Pons (tissue), 1 donor: ENCODE measurements around the gene MYH11.
"Not testable (repeated sequence)": the region's sequence is repeated elsewhere in the genome, so short reads cannot be mapped to it uniquely, and the experiment has no call there.

Source experiments
- DNase-seq: peaks from one replicate; pipeline ENCODE4 v3.0.0-alpha.2; 2016; ENCODE audit warnings: low spot score

MYH11 gene

DNA sequence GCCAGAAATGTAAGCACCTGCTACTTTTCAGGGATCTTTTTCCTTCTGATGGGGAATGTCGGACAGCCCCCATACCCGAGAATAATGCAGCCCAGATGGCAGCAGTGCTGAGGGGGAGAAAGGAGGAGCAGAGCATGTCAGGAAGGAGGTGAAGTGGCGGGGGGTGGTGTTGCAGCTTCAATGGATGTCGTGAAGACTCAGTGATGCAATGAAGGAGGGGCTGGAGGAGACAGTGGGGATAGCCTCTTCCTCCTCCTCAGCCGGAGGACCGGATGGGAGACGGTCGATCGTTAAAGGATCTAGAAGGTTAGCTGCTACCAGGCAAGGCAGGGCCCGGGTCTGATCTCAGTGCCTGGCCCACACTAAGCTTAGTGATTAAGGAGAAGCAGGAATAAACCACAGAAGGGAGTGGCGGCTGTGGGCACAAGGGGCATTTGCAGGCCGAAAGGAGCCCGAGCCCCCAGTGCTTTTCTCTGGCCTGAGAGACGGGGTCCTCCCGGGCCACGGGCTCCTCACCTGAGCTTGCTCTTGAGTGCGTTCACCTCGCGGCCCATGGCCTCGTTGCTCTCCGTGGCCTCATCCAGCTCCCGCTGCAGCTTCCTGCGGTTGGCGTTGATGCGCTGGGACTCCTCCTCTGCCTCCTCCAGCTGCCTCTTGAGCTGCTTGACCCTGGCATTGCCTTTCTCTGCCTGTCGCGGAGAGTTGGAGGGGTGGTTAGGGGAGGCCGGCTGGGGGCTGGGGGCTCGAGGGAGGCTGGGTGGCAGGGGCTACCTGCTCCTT, 142.2 kb downstream of the MYH11 start:
- DNase-seq: no peak

DNA sequence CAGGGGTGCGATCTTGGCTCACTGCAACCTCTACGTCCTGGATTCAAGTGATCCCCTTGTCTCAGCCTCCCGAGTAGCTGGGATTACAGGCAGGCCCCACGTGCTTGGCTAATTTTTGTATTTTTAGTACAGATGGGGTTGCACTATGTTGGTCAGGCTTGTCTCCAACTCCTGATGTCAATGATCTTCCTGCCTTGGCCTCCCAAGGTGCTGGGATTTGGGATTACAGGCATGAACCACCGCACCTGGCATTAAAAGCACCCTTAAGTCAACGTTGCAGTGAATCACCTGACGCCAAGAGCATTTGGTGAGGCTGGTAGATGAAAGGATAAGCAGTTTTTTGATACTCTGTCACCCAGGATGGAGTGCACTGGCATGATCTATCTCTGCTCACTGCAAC, 147.8 kb downstream of the MYH11 start:
- DNase-seq: no peak

DNA sequence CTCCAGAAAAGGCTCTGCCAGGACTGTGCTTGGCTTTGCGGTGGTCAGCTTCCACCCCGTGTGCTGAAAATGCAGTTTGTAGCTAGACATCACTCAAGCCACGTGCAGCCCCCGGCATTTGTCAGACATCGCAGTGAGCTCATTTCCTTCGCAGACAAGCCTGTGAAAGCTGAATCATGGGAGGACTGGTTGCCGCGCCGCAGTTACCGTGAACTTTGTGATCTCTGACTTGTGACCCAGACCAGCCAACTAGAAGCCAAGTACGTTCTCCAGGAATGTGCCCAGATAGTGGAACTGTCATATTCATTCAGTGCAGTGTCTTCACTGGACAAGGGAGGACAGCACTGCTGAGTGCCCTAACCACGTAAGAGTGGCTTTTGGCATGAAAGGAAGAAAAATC, 148.7 kb downstream of the MYH11 start:
- no peak for DNase-seq

DNA sequence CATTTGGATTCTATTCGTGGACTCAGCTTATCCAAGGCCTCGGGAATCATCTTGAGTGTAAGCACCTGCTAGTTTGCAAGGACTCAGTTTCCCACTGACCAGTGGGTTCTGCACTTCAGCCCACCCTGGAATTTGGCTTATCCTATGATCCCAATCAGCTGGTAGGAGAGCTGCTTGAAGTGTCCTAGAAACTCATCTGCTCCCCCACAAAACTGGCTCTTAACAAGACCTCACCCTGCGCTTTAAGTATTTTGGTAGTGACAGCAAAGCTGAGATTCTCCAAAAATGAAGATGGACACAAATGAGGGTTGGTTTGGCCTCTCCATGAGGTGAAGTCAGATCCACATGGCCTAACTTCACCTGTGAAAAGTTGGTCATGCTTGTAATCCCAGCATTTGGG, 149.5 kb downstream of the MYH11 start:
- no peak for DNase-seq

DNA sequence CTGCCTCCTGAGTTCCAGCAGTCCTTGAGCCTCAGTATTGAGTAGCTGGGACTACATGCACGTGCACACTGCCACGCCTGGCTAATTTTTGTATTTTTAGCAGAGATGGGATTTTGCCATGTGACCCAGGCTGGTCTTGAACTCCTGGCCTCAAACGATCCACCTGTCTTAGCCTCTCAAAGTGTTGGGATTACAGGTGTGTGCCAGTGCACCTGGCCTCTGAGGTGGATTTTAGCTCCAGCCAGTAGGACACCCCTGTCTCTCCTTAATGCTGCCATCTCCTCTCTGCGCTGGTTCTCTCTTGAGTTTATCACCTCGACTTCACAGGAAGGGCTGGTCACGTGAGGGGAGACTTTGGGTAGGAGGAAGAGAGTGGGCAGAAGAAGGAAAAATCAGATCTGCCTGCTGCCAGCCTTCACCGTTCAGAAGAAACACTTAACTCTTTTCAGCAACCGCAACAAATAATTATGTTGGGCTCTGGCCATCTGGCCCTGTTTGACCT, 151.7 kb downstream of the MYH11 start:
- DNase-seq: no peak

DNA sequence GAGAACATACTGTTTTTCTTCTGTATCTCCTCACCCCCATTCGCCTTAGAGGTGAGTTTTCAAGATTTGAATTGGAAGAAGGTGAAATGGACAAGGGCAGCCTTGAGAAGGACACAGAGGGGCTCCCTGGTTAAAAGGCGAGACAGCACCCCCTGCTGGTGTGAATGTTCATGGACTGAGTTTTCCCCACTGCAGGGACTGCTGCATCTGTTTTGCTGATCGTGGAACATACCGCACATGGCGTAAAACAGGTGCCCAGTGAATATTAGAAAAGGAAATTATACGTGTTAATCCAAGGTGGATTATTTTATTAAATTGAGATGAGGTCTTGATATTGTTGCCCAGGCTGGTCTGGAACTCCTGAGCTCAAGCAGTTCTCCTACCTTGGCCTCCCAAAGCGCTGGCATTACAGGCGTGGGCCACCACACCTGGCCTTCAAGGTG, 152.3 kb downstream of the MYH11 start:
- DNase-seq: peak; percentile 87

DNA sequence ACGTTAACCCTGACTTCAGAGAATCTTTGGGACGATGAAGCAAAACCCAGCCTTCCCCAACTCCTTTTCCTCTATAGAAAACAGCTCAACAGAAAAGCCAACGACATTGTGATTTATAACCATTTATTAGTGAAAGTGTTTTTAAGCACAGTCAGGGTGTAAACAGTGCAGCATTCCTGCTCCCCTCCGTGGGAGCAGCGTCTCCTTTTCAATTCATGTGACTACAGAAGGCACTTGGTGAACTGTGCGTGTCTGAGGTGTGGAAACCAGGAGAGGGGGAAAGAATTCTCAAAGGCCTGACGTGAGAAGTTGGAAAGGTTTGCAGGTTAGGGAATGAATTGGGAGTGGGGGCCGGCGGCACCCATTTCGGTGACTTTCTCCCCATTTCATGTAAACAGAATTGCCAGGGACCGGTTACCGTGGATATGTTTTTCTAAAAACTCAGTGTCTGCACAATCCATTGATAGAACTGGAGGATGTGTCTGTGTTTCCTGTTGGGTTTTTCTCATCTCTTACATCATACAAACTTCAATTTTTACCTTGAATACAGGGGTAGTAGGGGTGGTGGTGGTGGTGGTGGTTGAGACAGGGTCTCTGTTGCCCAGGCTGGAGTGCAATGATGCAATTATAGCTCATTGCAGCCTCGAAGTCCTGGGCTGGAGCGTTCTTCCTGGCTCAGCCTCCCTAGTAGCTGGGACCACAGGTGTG, 153.6 kb downstream of the MYH11 start:
- DNase-seq: no peak

DNA sequence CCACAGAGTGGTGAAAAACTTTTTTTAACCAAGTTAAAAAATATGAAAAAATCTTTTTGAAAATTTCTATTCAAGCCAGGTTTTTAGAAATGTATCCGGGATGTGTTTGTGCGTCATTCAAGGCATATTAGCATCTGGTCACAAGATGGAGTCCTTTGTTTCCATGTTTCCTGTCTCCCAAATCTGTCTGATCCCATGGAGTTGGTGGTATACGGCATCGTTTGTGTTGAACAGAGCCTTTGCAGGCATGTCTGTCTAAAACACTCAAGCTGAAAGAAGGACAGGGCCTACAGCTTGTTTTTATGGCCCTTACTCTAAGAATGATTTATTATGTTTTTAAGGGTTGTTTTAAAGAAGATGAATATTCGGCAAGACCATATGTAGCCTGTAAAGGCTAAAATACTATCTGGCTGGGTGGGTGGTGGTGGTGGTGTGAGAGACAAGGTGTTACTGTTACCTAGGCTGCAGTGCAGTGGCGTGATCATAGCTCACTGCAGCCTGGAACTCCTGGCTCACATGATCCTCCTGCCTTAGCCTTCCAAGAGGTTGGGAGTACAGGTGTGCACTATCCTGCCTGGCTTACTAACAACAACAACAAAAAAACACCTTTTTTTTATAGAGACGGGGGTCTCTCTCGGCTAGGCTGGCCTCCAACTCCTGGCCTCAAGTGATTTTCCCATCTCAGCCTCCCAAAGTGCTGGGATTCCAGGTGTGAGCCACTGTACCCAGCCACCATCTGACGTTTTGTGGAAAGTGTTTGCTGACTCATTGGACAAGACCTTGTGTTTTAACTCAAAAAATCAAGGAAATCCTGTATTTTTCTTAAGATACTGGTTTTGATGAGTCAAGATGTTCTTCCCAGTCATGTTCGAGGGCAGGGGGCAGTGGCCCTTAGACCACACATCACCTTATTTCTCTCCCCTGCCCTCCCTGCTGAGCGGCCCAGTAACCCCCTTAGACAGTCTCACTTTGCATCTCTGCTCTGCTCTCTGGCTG, 154.6 kb downstream of the MYH11 start:
- no peak for DNase-seq

DNA sequence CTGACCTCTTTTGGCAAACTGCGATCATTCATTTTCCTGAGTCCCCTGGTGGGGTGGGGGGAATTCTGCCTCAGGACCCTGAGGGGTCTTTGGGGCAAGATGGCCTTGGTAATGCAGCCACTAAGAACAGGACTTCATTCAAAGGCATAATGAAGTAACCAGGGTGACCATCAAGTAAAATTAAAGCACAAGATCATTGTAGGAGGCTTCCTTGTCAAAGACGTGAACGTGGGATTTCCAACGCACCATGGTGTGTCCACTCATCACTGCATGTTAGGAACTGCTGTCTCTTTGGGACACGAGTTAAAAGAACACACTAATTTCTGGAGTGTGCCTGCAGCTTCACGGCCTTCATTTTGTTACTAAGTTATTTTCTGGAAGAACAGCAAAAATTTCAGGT, 155.5 kb downstream of the MYH11 start:
- DNase-seq: no peak

DNA sequence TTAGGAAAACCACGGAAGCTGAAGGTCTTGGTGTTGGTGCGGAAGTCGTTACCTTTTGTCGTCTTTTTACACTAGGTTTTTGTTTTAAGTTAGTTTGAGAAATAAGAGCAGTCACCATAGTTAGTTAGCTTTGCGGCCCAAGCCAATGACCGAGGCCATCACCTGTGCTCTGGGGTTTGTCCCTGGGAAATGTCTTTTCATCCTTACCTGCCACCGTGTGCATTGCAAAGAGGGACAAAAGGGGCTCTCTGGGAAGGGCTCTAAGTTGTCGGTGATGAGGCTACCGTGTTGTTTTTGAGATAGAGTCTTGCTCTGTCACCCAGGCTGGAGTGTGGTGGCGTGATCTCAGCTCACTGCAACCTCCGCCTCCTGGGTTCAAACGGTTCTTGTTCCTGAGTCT, 157.0 kb downstream of the MYH11 start:
- DNase-seq: no peak

DNA sequence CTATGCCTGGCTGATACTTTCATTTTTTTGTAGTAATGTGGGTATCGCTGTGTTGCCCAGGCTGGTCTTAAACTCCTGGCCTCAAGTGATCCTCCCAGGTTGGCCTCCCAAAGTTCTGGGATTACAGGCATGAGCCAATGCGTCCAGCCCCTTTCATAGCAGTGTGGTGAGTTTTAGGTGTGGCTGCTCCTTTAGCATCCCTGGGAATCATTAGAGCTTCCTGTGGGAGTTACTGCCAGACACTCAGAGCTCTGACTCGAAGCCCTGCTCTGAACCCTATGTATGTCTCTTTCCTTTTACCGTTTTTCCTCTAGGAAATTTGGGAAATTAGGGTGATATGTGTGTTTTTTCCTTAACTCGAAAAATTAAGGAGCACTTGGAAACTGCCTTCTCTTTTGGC, 162.3 kb downstream of the MYH11 start:
- DNase-seq: no peak

DNA sequence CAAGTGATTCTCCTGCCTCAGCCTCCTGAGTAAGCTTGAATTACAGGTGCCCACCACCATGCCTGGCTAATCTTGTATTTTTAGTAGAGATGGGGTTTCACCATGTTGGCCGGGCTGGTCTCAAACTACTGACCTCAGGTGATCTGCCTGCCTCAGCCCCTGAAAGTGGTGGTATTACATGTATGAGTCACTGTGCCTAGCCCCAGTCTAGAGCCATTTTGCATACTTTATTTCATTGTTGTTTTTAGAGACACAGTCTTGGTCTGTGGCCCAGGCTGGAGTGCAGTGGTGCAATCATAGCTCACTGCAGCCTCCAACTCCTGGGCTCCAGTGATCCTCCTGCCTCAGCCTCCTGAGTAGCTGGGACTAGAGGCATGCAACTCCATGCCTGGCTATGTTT, 164.3 kb downstream of the MYH11 start:
- not testable (repeated sequence) for DNase-seq

DNA sequence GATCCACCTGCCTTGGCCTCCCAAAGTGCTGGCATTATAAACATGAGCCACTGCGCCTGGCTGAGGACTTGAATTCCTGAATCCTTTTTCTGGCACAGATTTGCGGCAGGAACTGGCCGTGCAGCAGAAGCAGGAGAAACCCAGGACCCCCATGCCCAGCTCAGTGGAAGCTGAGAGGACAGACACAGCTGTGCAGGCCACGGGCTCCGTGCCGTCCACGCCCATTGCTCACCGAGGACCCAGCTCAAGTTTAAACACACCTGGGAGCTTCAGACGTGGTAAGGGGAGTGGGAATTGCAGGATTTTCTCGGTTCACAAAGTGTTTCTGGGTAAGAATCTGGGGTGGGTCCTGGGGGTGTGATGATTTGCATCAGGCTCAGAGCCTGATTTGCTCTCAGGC, 165.8 kb downstream of the MYH11 start:
- no peak for DNase-seq

DNA sequence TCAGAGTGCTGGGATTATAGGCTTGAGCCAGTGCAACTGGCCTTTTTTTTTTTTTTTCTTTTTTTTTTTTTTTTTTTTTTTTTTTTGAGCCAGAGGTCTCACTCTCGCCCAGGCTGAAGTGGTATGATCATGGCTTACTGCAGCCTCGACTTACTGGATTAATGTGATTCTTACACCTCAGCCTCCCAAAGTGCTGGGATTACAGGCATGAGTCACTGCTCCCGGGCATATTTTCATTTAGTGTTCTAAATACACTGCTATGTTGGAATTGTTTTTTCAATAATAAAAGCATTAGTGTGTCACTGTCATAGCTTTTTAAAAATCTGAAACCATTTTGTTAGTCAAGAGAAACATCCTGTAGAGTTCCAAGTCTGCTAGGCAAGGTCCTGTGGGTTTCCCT, 166.5 kb downstream of the MYH11 start:
- no peak for DNase-seq

DNA sequence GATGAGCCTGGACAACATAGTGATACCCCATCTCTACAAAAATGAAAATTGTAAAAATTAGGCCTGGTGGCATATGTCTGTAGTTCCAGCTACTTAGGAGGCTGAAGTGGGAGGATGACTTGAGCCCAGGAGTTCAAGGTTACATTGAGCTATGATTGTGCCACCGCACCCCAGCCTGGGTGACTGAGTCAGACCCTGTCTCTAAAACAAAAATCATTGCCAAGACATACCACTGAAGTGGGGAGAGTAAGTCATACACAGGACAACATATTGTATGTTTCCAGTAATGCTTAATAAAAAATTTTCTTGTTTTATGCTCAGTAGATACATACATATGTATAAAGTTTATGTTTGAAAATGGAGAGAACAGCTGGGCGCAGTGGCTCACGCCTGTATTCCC, 167.5 kb downstream of the MYH11 start:
- DNase-seq: no peak

DNA sequence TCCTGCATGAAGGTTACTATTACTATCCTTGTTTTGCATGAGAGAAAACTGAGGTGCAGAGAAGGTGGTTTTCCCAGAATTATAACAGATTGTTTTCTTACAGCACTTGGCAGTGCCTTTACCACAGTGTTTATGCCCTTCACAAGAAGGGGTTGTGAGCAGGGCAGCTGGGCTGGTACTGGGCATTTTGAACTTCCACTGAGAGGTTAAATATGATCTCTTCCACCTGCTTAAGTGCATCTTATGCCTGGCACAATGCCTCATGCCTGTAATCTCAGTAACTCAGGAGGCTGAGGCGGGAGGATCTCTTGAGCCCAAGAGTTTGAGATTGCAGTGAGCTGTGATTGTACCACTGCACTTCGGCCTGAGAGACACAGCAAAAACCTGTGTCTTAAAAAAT, 170.5 kb downstream of the MYH11 start:
- no peak for DNase-seq

DNA sequence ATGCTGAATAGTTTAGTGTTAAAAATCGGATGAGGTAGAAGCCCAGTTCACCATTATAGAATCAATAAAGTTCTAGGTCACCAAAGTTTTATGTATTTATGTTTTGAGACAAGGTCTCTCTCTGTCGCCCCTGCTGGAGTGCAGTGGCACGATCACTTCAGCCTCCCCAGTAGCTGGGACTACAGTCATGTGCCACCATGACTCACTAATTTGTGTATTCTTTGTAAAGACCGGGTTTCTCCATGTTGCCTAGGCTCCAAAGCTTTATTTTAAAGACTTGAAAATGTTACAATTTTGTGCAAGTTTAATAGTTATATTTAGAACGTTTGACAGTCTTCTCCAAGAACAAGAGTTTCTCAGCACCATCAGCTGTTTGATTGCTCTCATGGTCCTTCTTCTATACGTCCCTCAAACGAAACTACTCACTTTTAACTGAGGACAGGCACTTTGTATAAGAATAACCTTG, 174.7 kb downstream of the MYH11 start:
- peak; percentile 78 for DNase-seq

DNA sequence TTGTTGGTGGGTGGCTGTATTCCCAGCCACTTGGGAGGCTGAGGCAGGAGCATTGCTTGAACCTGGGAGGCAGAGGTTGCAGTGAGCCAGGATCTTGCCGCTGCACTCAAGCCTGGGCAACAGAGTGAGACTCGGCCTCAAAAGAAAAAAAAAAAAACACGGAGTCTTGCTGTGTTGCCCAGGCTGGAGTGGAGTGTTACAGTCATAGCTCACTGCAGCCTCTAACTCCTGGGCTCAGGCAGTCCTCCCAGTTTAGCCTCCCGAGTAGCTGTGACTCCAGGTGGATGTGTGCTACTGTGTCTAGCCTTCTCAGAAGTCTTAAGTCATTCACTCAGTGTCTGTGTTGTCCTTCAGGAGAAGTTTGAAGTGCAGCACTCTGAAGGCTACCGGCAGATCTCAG, 179.4 kb downstream of the MYH11 start:
- DNase-seq: no peak

DNA sequence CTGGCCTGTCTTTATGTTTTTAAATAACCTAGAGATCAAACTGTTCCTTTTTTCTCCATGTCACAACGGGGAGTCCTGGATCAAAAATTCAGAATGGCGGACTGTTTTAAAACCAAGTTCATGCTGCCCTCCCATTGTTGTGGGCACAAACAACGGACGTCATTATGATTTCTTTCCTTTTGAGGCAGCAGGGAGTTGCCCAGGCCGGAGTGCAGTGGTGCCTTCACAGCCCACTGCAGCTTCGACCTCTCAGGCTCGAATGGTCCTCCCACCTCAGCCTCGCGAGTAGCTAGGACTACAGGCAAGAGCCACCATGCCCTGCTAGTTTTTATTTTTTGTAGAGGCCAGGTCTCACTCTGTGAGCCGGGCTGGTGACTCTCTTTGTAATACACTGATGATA, 180.3 kb downstream of the MYH11 start:
- no peak for DNase-seq

DNA sequence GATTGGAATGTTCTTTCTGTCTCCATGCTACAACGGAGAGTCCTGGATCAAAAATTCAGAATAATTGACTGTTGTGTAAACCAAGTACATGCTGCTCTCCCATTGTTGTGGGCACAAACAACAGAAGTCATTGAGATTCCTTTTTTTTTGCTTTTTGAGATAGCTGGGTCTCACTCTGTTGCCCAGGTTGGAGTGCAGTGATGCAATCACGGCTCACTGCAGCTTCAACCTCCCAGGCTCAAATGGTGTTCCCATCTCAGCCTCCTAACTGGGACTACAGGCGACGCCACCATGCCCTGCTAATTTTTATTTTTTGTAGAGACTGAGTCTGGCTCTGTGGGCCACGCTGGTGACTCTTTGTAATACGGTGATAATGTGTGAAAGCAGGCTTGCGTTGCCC, 182.3 kb downstream of the MYH11 start:
- DNase-seq: peak; percentile 74

DNA sequence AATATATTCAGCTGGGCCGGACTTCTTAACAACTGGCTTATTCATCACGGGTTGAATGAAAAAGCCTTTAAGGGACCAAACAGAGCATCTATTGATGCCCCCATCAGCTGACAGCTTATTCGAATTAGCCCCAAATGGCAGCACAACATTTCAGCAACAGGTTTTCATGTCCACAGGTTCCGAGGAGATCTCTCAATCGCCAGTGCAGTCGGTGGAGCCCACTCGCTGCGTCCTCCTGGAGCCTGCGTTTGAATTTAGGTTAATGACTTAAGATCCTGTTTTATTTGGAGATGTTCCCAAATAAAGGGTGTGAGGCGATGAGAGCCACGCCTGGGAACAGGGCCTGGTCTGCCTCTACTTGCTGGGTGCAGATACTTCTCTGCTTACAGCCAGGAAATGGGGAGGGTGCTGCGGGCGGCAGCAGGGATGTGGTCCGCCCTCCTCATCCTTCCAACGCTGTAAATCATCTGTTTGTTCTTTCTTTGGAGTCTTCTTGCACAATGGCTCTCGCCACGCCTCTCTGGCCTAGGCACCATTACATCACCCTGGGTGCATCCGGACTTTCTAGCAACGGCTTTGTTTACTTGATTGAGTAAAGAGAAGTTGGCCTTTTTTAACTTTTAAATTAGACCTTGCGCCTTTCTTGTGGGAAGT, 184.2 kb downstream of the MYH11 start:
- DNase-seq: peak; percentile 99

DNA sequence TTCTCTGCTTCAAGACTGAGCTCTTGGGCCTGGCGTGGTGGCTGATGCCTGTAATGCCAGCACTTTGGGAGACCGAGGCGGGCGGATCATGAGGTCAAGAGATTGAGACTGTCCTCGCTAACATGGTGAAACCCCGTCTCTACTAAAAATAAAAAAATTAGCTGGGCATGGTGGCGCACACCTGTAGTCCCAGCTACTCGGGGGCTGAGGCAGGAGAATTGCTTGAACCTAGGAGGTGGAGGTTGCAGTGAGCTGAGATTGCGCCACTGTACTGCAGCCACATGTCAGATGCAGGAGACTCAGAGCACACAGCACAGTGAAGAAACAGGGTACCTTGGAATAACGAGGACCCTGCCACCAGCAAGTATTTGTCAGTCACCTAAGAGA, 184.7 kb downstream of the MYH11 start:
- DNase-seq: not testable (repeated sequence)
